GM18526 (cell line): ENCODE data around the gene PDE4B.
A peak's percentile ranks its signal among the peaks of the same experiment; 100 is the strongest.

Experiments used
- POLR2A ChIP-seq: IDR thresholded peaks from 3 replicates; pipeline ENCODE4 v1.6.1; 2011; ENCODE audit not compliant: insufficient read length; ENCODE audit errors: extremely low read depth

Gene PDE4B

GRCh38 chr1:66399888-66400529 is 607.3 kb downstream of the PDE4B start:
- no peak for TF ChIP-seq POLR2A

DNA sequence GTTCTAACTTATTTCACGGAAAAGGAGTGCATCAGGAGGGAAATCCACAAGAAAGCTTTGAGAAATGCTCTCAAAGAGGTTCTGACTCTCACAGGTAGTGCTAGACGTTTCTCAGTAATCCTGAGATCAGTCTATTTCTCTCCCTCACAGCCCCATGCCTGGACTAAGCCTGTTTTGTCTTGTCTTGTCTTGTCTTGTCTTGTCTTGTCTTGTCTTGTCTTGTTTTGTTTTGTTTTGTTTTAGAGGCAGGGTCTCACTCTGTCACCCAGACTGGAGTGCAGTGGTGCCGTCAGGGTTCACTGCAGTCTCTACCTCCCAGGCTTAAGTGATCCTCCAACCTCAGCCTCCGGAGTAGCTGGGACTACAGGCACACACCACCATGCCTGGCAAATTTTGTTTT is 608.0 kb downstream of the PDE4B start:
- TF ChIP-seq POLR2A = no peak

GRCh38 chr1:66401244-66401643 is 608.5 kb downstream of the PDE4B start:
- TF ChIP-seq POLR2A = no peak

DNA sequence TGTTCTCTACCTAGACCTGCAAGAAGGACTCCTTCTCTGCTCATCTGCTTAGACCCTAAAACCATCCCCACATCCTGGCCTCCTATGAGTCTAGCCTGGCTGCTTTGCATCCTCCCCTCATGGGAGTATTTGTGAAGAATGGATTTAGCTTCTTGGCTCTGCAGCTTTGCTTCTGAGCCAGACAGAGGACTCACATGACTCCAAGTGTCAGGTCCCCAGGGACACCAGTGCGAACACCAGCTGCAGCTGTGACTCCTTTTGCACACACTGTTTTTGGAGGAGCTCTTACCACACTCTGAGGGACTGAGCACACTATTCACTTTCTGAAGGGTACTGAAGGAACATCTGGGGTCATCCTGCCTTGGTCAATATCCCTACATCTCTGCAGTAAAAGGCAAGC is 609.5 kb downstream of the PDE4B start:
- TF ChIP-seq POLR2A = peak; percentile 41

- no peak for TF ChIP-seq POLR2A
These were observed 610.5 kb downstream of the PDE4B start for GRCh38 chr1:66403007-66403731.

- no peak for TF ChIP-seq POLR2A
These were observed 612.4 kb downstream of the PDE4B start for GRCh38 chr1:66405061-66405460.

GRCh38 chr1:66412704-66413103 is 620.0 kb downstream of the PDE4B start:
- no peak for TF ChIP-seq POLR2A

- no peak for TF ChIP-seq POLR2A
These were observed 620.6 kb downstream of the PDE4B start for GRCh38 chr1:66413136-66413837.

GRCh38 chr1:66413838-66414175 is 621.1 kb downstream of the PDE4B start:
- TF ChIP-seq POLR2A = no peak

- TF ChIP-seq POLR2A = no peak
These were observed 622.6 kb downstream of the PDE4B start for GRCh38 chr1:66415281-66415680.

DNA sequence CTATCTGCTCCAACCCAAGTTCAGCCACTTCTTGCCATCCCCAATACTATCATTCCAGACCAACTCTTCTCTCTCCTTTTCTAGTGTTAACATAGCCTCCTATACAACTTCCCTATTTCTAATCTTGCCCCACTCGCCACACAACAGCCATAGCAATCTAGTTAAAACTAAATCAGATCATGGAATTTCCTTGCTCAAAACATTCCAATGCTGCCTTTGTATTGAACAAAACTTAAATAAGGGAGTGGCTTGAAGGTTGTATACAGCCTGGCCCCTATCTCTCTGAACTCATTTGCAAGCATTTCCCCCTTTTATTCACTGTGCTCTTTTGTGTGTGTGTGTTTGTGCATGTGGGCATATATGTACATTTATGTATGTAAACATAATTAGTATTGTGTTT is 623.2 kb downstream of the PDE4B start:
- TF ChIP-seq POLR2A = no peak

DNA sequence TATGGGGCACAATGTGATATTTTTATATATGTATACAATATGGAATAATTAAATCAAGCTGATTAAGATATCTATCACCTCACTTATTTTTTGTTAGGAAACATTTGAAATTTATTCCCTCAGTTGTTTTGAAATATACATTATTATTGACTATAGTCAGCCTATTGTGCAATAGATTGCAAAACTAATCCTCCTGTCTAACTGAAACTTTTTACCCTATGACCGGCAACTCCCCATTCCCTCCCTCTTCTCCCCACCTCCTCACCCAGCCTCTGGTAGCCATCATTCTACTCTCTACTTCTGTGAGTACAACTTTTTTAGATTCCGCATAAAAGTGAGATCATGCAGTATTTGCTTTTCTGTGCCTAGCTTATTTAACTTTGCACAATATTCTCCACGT is 623.6 kb downstream of the PDE4B start:
- no peak for TF ChIP-seq POLR2A

DNA sequence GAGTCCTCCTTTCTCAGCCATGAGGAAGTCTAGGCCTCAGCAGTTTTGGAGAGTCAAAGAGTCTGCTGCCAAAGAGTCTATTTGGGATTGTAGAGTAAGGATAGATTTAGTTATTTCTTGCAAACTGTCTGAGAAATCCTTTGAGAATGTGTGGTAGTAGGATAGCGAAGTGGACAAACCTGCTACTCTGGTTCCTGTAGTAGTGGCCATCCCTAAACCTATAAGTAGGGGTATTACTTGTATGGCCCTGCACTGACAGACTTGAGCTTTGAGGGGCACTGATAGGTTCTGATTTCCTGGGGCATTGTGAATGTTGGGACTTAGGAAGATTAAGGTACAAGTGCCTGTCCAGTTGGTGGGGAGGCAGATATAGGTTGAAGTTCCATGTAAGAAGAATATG is 625.3 kb downstream of the PDE4B start:
- TF ChIP-seq POLR2A = no peak

DNA sequence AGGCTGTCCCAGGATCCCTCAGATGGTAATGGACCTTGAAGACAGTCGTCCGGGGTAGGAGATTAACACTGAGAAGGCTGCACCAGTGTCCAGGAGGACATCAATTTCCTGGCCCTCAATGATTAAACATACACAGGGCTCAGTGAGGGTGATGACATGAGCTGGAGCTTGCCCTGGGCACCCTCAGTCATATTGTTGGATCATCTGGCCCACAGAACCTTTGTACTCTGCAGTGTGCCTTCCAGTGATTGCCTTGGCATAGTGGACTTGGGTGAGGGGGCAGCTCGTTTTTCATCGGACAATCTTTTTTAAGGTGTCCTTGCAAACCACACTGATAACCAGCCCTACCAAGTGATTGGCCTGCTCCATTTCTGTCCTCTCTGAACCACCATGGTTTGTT is 630.1 kb downstream of the PDE4B start:
- no peak for TF ChIP-seq POLR2A
